ENCODE measurements around the gene CACNB4. TPM values are rescaled to one million over a fixed set of nuclear protein-coding genes. Genes with fewer than 3 reads are reported as not detected.

Gene CACNB4
- total and polyA plus RNA-seq, 10 of the 15 experiments (the other 5 are each of a cell fraction or from before 2014, with no cell fraction given): 2.0 to 21.6 (median 9.3) TPM

DNA sequence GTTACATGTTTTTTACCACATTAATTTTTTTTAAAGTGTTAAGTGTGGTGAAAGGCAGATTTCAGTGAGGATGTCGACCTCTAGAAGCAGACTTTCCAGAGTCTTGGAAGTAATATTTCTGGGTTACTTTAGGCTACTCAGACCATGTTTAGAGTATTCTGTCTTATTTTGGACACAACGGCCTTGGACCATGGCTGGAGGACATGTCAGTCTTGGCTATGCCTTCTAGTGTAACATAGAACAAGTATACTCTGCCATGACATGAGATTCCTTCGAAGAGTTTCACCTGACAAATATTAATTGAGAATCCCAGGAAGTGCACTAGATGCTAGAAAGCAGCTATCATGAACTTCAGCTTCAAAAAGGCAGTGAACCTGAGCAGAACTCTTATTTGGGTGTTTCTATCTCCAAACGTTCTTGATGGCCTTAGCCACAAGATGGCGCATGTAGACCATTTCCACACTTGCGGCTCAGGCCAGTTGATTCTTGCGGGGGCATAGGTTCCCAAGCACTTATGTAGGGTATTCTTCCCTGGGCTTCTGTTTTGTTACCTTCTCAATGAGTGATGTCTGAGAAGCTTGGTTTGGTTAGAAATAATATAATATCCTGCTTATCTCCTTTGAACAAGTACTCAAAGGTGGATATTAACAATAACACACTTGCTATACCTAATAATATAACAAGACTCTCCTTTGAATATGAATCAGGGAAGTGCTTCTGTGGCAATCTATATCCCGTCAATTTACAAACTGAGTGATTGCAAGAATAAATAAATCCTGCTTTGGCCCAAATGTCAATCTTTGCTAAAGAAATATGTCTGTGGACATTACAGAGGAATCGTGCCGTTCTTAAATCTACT is 62.0 kb downstream of the CACNB4 start:
- Histone ChIP-seq H3K9ac (ENCODE audit: control insufficient read depth, insufficient read depth, low read length) (no peak overlapping the region), H3K4me3 (no peak overlapping the region), H3K36me3 (ENCODE audit: control insufficient read depth in 2 of 2, insufficient read depth in 2 of 2, low read length in 1 of 2) (no peaks in the 10 kb centered on the region), H2AFZ (ENCODE audit: control insufficient read depth, low read depth, low read length) (no peak overlapping the region), H3K4me2 (ENCODE audit: control insufficient read depth, insufficient read depth) (no peak overlapping the region), H4K20me1 (ENCODE audit: control insufficient read depth, insufficient read depth) (no peaks in the 10 kb centered on the region), H3K79me2 (ENCODE audit: control insufficient read depth, insufficient read depth, low read length) (no peaks in the 10 kb centered on the region), H3K27ac (ENCODE audit: control insufficient read depth, insufficient read depth) (no peak overlapping the region), H3K27me3 (replicated peaks in 1 of 2; ENCODE audit: control insufficient read depth in 2 of 2, insufficient read depth in 2 of 2, low read length in 1 of 2) (no peaks in the 10 kb centered on the region), H3K4me1 (ENCODE audit: control insufficient read depth, insufficient read depth, low read length) (no peaks in the 10 kb centered on the region), H3K9me3 (replicated peaks; ENCODE audit: control insufficient read depth, insufficient read depth, low read length) (no peaks in the 10 kb centered on the region)
- ChIA-PET POLR2A (interaction anchor here (0.6 kb wide), 1 partner anchor 122 kb away, joined by 4 read pairs; no protein-coding TSS in a partner anchor), SMC1A (ENCODE audit: uncharacterized antibody, unreplicated experiment) (interaction anchor here (0.6 to 4.0 kb wide), 15 partner anchors 8 to 706 kb away, joined by 3 to 26 read pairs (median 4); no protein-coding TSS in a partner anchor), CTCF (interaction anchor here (0.5 to 4.7 kb wide), 23 partner anchors 11 to 706 kb away, joined by 3 to 50 read pairs (median 3); partner anchors contain the start of gene STAM2), RAD21 (ENCODE audit: unreplicated experiment) (interaction anchor here (0.6 to 3.0 kb wide), 13 partner anchors 9 to 706 kb away, joined by 3 to 25 read pairs (median 3); partner anchors contain the start of gene STAM2)
- DNase-seq (ENCODE audit: low read depth, low spot score) (no peak), FAIRE-seq (peak; percentile 83), ATAC-seq (peak; percentile 97)
- intact Hi-C loops (cut with micrococcal nuclease; ENCODE audit: unreplicated experiment): loop anchor here (1.0 to 5.0 kb wide), 3 partner anchors 138 to 598 kb away; partner anchors contain the start of genes FMNL2 and STAM2
- in situ Hi-C loops (cut with MboI): loop anchor here (10.0 kb wide), 1 partner anchor 298 kb away; the partner anchor contains the start of gene FMNL2
- WGBS (ENCODE audit: insufficient coverage, insufficient replicate concordance, low lambda C conversion rate, missing lambda C conversion rate): 29% methylated on average over 10 of the region's 10 CpGs
- BruUV-seq (replicated peaks): no TSS peak
- TF ChIP-seq RB1 (IDR thresholded peaks at IDR 0.05; ENCODE audit: borderline replicate concordance) (peak; percentile 47; the same call in 1 of the 2 replicates), RUNX3 (IDR thresholded peaks at IDR 0.05; ENCODE audit: low read length) (0 out of 2 replicates have a peak, but pooled peaks have one; percentile 33), EGR1 (IDR thresholded peaks at IDR 0.05; ENCODE audit: borderline replicate concordance in 1 of 2, low read depth in 2 of 2, low read length in 2 of 2) (peak in 1 of 2 experiments; percentile 41; a peak in 1 of 3 replicates), TCF7 (IDR thresholded peaks at IDR 0.05; ENCODE audit: borderline replicate concordance) (no peak), FOS (IDR thresholded peaks at IDR 0.05; ENCODE audit: borderline replicate concordance, extremely low read depth, insufficient read length) (no peak), YBX1 (IDR thresholded peaks at IDR 0.05) (no peak), EP300 (IDR thresholded peaks at IDR 0.05; ENCODE audit: borderline replicate concordance in 1 of 2, control insufficient read depth in 1 of 2, low read depth in 2 of 2, low read length in 2 of 2) (no peak), ZSCAN29 (IDR thresholded peaks at IDR 0.05) (no peak), POU2F2 (IDR thresholded peaks at IDR 0.05; ENCODE audit: borderline replicate concordance, low read depth, low read length) (0 out of 3 replicates have a peak, but pooled peaks have one; percentile 39), YY1 (IDR thresholded peaks at IDR 0.05; ENCODE audit: low read depth, low read length) (peak; percentile 55; the same call in 1 of the 2 replicates), BHLHE40 (IDR thresholded peaks at IDR 0.05; ENCODE audit: borderline replicate concordance in 1 of 2, low read depth in 2 of 2, low read length in 1 of 2) (0 out of 4 replicates have a peak, but pooled peaks of 1 of the 2 experiments have one; percentile 31), ZNF274 (IDR thresholded peaks at IDR 0.05; ENCODE audit: insufficient read depth, insufficient read length) (no peak), RAD21 (IDR thresholded peaks at IDR 0.05; ENCODE audit: insufficient read depth, low read depth, low read length) (peak; percentile 99)
- TF ChIP-seq, protein P1, sequence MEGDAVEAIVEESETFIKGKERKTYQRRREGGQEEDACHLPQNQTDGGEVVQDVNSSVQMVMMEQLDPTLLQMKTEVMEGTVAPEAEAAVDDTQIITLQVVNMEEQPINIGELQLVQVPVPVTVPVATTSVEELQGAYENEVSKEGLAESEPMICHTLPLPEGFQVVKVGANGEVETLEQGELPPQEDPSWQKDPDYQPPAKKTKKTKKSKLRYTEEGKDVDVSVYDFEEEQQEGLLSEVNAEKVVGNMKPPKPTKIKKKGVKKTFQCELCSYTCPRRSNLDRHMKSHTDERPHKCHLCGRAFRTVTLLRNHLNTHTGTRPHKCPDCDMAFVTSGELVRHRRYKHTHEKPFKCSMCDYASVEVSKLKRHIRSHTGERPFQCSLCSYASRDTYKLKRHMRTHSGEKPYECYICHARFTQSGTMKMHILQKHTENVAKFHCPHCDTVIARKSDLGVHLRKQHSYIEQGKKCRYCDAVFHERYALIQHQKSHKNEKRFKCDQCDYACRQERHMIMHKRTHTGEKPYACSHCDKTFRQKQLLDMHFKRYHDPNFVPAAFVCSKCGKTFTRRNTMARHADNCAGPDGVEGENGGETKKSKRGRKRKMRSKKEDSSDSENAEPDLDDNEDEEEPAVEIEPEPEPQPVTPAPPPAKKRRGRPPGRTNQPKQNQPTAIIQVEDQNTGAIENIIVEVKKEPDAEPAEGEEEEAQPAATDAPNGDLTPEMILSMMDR (IDR thresholded peaks at IDR 0.05 in 2 of 3, conservative IDR thresholded peaks at IDR 0.05 in 1 of 3; ENCODE audit: control insufficient read depth in 2 of 3, extremely low read depth in 1 of 3, insufficient read depth in 1 of 3, low read depth in 3 of 3, low read length in 3 of 3): peak; percentile 78 to 89 (median 80)
- TF ChIP-seq, protein P2, sequence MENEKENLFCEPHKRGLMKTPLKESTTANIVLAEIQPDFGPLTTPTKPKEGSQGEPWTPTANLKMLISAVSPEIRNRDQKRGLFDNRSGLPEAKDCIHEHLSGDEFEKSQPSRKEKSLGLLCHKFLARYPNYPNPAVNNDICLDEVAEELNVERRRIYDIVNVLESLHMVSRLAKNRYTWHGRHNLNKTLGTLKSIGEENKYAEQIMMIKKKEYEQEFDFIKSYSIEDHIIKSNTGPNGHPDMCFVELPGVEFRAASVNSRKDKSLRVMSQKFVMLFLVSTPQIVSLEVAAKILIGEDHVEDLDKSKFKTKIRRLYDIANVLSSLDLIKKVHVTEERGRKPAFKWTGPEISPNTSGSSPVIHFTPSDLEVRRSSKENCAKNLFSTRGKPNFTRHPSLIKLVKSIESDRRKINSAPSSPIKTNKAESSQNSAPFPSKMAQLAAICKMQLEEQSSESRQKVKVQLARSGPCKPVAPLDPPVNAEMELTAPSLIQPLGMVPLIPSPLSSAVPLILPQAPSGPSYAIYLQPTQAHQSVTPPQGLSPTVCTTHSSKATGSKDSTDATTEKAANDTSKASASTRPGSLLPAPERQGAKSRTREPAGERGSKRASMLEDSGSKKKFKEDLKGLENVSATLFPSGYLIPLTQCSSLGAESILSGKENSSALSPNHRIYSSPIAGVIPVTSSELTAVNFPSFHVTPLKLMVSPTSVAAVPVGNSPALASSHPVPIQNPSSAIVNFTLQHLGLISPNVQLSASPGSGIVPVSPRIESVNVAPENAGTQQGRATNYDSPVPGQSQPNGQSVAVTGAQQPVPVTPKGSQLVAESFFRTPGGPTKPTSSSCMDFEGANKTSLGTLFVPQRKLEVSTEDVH (IDR thresholded peaks at IDR 0.05; ENCODE audit: low read depth, partially characterized antibody): no peak
